IPS-18a (cell line): ENCODE measurements around the gene DDIT4L.

ENCODE experiments used
- H3K27ac ChIP-seq: one replicate; pipeline ENCODE4 v1.5.1; 2013; ENCODE audit warnings: low read length
- H3K27me3 ChIP-seq: one replicate; pipeline ENCODE4 v1.6.1; 2013; ENCODE audit warnings: mild to moderate bottlenecking, low read length; ENCODE audit not compliant: control insufficient read depth, insufficient read depth
- H3K36me3 ChIP-seq: one replicate; pipeline ENCODE4 v1.6.1; 2013; ENCODE audit warnings: low read depth, low read length; ENCODE audit not compliant: control insufficient read depth
- H3K4me1 ChIP-seq: one replicate; pipeline ENCODE4 v1.6.1; 2013; ENCODE audit warnings: low read depth, low read length; ENCODE audit not compliant: control insufficient read depth
- H3K4me3 ChIP-seq: one replicate; pipeline ENCODE4 v1.5.1; 2013; ENCODE audit warnings: low read length
- H3K9ac ChIP-seq: one replicate; pipeline ENCODE4 v1.6.1; 2013; ENCODE audit warnings: mild to moderate bottlenecking, low read length, moderate library complexity
- H3K9me3 ChIP-seq: one replicate; pipeline ENCODE4 v1.6.1; 2013; ENCODE audit warnings: low read depth, low read length; ENCODE audit not compliant: control insufficient read depth

The DDIT4L gene

DNA sequence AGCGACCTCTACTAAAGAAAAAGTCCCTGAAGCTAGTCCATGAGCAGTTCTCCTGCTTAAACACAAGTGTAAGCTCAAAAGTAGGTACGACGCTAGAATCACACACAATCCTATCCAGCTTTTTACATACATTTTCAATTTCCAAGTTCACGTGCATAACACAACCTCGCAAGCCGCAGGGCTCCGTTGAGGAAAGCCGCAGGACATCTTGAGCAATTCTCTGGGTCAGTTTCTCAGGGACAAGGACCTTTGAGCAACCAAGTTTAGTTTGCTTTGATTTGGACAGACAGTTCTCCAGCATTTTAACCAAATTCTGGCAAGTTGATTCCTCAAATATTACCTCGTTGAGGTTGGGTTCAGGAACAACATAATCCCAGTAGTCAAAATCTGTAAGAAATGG is 2.5 kb downstream of the DDIT4L start:
- H3K9me3 ChIP-seq: no peaks in the 10 kb centered on the region
- H3K27ac ChIP-seq: no peak overlapping the region
- peaks cover 15% of the 10 kb centered on the region for H3K4me1 ChIP-seq
- H3K36me3 ChIP-seq: no peaks in the 10 kb centered on the region
- no peak overlapping the region for H3K9ac ChIP-seq
- H3K27me3 ChIP-seq: peaks cover 41% of the 10 kb centered on the region
- H3K4me3 ChIP-seq: no peak overlapping the region

GRCh38 chr4:100184787-100185186 is 5.5 kb downstream of the DDIT4L start:
- H3K9ac ChIP-seq: no peak overlapping the region
- no peaks in the 10 kb centered on the region for H3K9me3 ChIP-seq
- H3K27ac ChIP-seq: no peak overlapping the region
- H3K4me1 ChIP-seq: peaks cover 8% of the 10 kb centered on the region
- H3K4me3 ChIP-seq: no peak overlapping the region
- H3K36me3 ChIP-seq: no peaks in the 10 kb centered on the region
- peaks cover 21% of the 10 kb centered on the region for H3K27me3 ChIP-seq

DNA sequence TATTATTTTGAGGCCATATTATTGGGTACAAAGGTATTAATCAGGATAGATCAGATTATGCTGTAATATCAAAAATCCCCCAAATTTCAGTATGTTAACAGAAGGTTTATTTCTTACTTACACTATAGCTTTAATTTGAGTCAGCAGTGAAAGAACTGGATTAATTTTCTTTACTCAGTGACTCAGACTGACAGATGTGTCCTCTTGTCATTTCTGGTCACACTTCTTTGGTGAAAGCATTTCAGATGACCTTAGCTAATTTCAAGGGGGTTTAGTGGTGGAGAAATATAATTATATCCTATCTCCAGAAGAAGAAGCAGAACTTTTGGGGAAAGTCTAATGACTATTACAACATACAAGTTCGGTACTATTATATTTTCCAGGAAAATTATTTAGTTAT is 12.4 kb downstream of the DDIT4L start:
- no peaks in the 10 kb centered on the region for H3K27me3 ChIP-seq
- H3K9me3 ChIP-seq: no peaks in the 10 kb centered on the region
- H3K36me3 ChIP-seq: no peaks in the 10 kb centered on the region
- no peak overlapping the region for H3K4me3 ChIP-seq
- H3K9ac ChIP-seq: no peak overlapping the region
- no peaks in the 10 kb centered on the region for H3K4me1 ChIP-seq
- no peak overlapping the region for H3K27ac ChIP-seq

- Histone ChIP-seq H3K27ac (no peak overlapping the region), H3K9ac (no peak overlapping the region), H3K4me1 (no peaks in the 10 kb centered on the region), H3K27me3 (no peaks in the 10 kb centered on the region), H3K9me3 (no peaks in the 10 kb centered on the region), H3K4me3 (no peak overlapping the region), H3K36me3 (no peaks in the 10 kb centered on the region)
Observed at GRCh38 chr4:100177126-100177525, 13.1 kb downstream of the DDIT4L start.

DNA sequence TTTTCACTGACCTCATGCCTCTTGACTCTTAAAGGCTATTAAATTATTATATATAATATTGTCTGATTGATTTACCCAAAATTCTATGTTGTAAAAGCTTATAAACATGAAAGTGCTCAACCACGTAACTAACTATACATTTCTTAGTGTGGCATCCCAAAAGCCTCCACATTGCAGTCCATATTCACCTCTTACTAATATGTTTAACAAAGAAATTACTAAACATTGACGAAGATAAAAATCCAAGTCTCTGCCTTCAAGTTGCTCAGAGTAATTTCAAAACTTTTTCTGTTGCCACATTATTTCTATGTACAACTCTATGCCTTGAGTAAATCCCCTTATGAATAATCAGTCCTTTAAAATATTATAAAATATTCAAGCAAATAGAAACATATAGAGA is 14.4 kb downstream of the DDIT4L start:
- Histone ChIP-seq H3K4me3 (no peak overlapping the region), H3K4me1 (no peaks in the 10 kb centered on the region), H3K9me3 (no peaks in the 10 kb centered on the region), H3K27me3 (no peaks in the 10 kb centered on the region), H3K36me3 (no peaks in the 10 kb centered on the region), H3K9ac (no peak overlapping the region), H3K27ac (no peak overlapping the region)

DNA sequence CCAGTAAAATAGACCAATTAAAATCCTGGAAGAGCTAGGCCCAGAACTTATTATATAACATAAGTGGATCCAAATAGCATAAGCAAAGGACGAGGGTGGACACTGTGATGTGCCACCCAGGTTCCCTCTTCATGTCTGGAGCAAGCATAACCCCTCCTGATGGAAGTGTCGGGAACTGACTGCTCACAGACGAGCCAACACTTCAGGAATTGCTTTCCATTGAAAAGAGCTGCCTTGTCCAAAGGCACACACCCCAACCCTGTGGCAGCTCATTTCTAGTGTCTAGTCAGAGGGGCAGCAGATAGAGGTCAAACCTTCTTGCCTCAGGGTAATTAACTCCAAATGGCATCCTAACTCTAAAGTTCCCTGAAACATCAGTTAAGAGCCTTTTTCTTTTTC is 15.3 kb downstream of the DDIT4L start:
- no peaks in the 10 kb centered on the region for H3K4me1 ChIP-seq
- no peak overlapping the region for H3K9ac ChIP-seq
- no peak overlapping the region for H3K4me3 ChIP-seq
- H3K9me3 ChIP-seq: no peaks in the 10 kb centered on the region
- no peaks in the 10 kb centered on the region for H3K36me3 ChIP-seq
- H3K27me3 ChIP-seq: no peaks in the 10 kb centered on the region
- no peak overlapping the region for H3K27ac ChIP-seq

GRCh38 chr4:100170986-100171385 is 19.3 kb downstream of the DDIT4L start:
- Histone ChIP-seq H3K9ac (no peak overlapping the region), H3K36me3 (no peaks in the 10 kb centered on the region), H3K27me3 (no peaks in the 10 kb centered on the region), H3K27ac (no peak overlapping the region), H3K9me3 (no peaks in the 10 kb centered on the region), H3K4me3 (no peak overlapping the region), H3K4me1 (peaks cover 3% of the 10 kb centered on the region)

- no peaks in the 10 kb centered on the region for H3K27me3 ChIP-seq
- no peak overlapping the region for H3K9ac ChIP-seq
- H3K27ac ChIP-seq: no peak overlapping the region
- peaks cover 10% of the 10 kb centered on the region for H3K4me1 ChIP-seq
- H3K9me3 ChIP-seq: no peaks in the 10 kb centered on the region
- H3K4me3 ChIP-seq: no peak overlapping the region
- H3K36me3 ChIP-seq: no peaks in the 10 kb centered on the region
Observed at GRCh38 chr4:100169491-100170485, 20.5 kb downstream of the DDIT4L start.

DNA sequence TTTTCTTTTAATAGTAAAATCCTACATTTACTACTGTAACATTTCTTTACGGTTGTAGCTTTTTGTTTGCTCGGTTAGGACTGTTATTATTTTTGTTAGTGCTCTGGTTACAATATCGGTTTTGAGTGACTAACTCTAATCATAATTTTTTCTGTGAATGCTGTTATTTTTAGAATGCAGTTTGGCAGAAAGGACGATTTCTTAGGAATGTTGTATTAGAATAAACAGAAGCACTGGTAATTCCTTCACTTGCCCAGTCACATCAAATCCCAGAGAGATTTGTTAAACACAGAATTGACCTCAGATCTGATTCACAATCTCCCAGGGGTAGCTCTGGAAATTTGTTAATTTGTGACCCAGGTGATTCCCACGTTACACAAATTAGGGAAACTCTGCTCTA is 21.7 kb downstream of the DDIT4L start:
- Histone ChIP-seq H3K9ac (no peak overlapping the region), H3K27me3 (no peaks in the 10 kb centered on the region)

DNA sequence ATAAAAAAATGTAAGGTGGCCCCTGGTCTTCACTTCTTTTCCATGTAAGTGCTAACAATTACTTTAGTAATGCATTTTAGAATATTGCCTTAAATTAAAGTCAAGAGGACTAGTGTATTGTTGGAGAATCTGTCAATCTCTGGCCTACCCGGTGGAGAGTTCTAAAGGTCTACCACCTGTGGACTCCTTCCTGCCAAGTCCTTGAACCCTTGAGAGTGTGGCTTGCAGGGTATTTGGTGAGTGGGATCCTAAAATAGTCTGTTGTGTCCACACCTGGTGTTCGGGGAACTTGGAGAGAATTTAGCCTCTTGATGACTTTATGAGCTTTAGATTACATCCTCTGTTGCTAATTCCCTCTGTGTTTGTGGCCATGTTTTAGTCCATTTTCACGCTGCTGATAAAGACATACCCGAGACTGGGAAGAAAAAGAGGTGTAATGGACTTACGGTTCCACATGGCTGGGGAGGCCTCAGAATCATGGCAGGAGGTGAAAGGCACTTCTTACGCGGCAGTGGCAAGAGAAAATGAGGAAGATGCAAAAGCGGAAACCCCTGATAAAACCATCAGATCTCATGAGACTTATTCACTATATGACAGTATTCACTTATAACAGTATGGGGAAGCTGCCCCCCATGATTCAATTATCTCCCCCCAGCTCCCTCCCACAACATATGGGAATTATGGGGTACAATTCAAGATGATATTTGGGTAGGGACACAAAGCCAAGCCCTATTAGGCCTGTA is 23.8 kb downstream of the DDIT4L start:
- Histone ChIP-seq H3K27me3 (no peaks in the 10 kb centered on the region), H3K4me1 (peaks cover 10% of the 10 kb centered on the region), H3K27ac (no peak overlapping the region), H3K9ac (no peak overlapping the region), H3K36me3 (no peaks in the 10 kb centered on the region), H3K4me3 (no peak overlapping the region), H3K9me3 (peaks cover 7% of the 10 kb centered on the region)

More for the DNA sequence above, 21.7 kb downstream of the DDIT4L start:
- Histone ChIP-seq H3K9me3 (no peaks in the 10 kb centered on the region), H3K27ac (no peak overlapping the region), H3K4me3 (no peak overlapping the region), H3K4me1 (peaks cover 10% of the 10 kb centered on the region), H3K36me3 (no peaks in the 10 kb centered on the region)

GRCh38 chr4:100165809-100166208 is 24.5 kb downstream of the DDIT4L start:
- Histone ChIP-seq H3K36me3 (no peaks in the 10 kb centered on the region), H3K27ac (no peak overlapping the region), H3K4me1 (peaks cover 10% of the 10 kb centered on the region), H3K27me3 (no peaks in the 10 kb centered on the region), H3K4me3 (no peak overlapping the region), H3K9ac (no peak overlapping the region), H3K9me3 (peaks cover 7% of the 10 kb centered on the region)
